Subcutaneous adipose tissue (tissue), 4 donors: ENCODE measurements around the gene OTUD1. TPM values are rescaled to one million over a fixed set of nuclear protein-coding genes. Genes with fewer than 3 reads are reported as not detected.

Experiments used
- CTCF ChIP-seq: fragments of 450-650 bp; IDR thresholded peaks from one replicate; pipeline ENCODE4 v1.5.1; 2016; ENCODE audit warnings: low read depth, mild to moderate bottlenecking, control low read depth, antibody characterized with exemption, moderate library complexity
- total RNA-seq, 4 donors: library from RNA; depleted of rRNA; stranded (reverse); fragments of >200 nt; gene quantifications; one replicate each; pipeline ENCODE4 v1.1.0, GENCODE V29; 2016

OTUD1 gene
- total RNA-seq, 4 donors from 2014 or later: 13.8 to 17.2 (median 16.2) TPM

- TF ChIP-seq CTCF: no peak
Measured at GRCh38 chr10:23403278-23403677, 35.6 kb upstream of the OTUD1 start.

- TF ChIP-seq CTCF: no peak
Measured at GRCh38 chr10:23403719-23404118, 35.2 kb upstream of the OTUD1 start.

- TF ChIP-seq CTCF: no peak
Measured at GRCh38 chr10:23404461-23404980, 34.4 kb upstream of the OTUD1 start.

GRCh38 chr10:23405540-23405939, 33.3 kb upstream of the OTUD1 start:
- no peak for TF ChIP-seq CTCF

GRCh38 chr10:23406409-23406808, 32.5 kb upstream of the OTUD1 start:
- no peak for TF ChIP-seq CTCF

- TF ChIP-seq CTCF: no peak
Measured at GRCh38 chr10:23408330-23408976, 30.4 kb upstream of the OTUD1 start.

- TF ChIP-seq CTCF: no peak
Measured at GRCh38 chr10:23412223-23412622, 26.7 kb upstream of the OTUD1 start.
